Measurements from ENCODE around the gene CLN5. TPM values are rescaled to one million over a fixed set of nuclear protein-coding genes. Genes with fewer than 3 reads are reported as not detected.

The CLN5 gene
- total and polyA plus RNA-seq, 2 of the 4 experiments (the other 2 are of a cell fraction) = 11.3 to 15.1 TPM

DNA sequence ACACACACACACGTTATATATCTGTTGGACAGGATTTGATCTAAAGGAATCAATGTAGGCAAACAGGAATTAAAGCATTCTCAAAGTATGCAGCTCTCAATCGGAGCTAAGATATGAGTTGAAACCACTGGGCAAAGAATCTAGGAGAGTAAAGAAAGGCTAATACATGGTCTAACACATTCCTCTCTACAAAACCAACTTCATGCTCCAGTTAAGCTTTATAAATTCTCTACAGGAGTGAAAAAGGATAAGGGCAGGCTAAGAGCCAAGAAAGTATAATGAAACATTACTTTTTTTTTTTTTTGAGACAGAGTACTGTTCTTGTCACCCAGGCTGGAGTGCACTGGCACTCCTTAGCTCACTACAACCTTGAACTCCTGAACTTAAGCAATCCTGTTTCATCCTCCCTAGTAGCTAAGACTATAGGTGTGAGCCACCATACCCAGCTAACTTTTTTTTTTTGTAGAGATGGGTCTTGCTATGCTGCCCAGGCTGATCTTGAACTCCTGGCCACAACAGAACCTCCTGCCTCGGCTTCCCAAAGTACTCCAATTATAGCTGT lies 24.5 kb downstream of the CLN5 start:
- dilution Hi-C loops (cut with HindIII; ENCODE audit: low sequenced_read_pairs, unreplicated experiment) = no loop called here
- H4K5ac ChIP-seq (ENCODE audit: low read depth, low read length) = no peak overlapping the region
- H3K4me1 ChIP-seq (ENCODE audit: control insufficient read depth, insufficient read depth, low read length) = peaks cover 5% of the 10 kb centered on the region
- H3K4me3 ChIP-seq (ENCODE audit: insufficient read depth, low read depth, low read length) = no peak overlapping the region
- H3K14ac ChIP-seq (replicated peaks; ENCODE audit: low read depth, low read length) = no peak overlapping the region
- no peak overlapping the region for H4K91ac ChIP-seq (ENCODE audit: insufficient read depth, low read depth, low read length)
- peaks cover 20 to 52% of the 10 kb centered on the region in 2 experiments for H3K79me1 ChIP-seq (ENCODE audit: low read depth in 1 of 2, low read length in 2 of 2)
- no peak overlapping the region for H2BK15ac ChIP-seq (ENCODE audit: low read depth, low read length)
- no peaks in the 10 kb centered on the region for H3K9me3 ChIP-seq (ENCODE audit: control insufficient read depth, insufficient read depth, low read length)
- no peak for DNase-seq
- no peak overlapping the region for H3K27ac ChIP-seq (ENCODE audit: insufficient read depth, low read length)
- no peak overlapping the region for H4K8ac ChIP-seq (ENCODE audit: low read depth in 2 of 2, low read length in 2 of 2)
- intact Hi-C loops (cut with micrococcal nuclease) = no loop called here
- H2BK5ac ChIP-seq (ENCODE audit: low read depth, low read length, poor library complexity, severe bottlenecking) = no peak overlapping the region
- H3K9ac ChIP-seq (ENCODE audit: low read depth, low read length) = no peak overlapping the region
- no peak for TF ChIP-seq RCOR1 (IDR thresholded peaks at IDR 0.05; ENCODE audit: insufficient replicate concordance, low read length)
- TF ChIP-seq MXI1 (IDR thresholded peaks at IDR 0.05; ENCODE audit: borderline replicate concordance, low read depth, low read length) = no peak
- TF ChIP-seq BHLHE40 (IDR thresholded peaks at IDR 0.05; ENCODE audit: low read depth, low read length) = no peak
- TF ChIP-seq, protein P1, sequence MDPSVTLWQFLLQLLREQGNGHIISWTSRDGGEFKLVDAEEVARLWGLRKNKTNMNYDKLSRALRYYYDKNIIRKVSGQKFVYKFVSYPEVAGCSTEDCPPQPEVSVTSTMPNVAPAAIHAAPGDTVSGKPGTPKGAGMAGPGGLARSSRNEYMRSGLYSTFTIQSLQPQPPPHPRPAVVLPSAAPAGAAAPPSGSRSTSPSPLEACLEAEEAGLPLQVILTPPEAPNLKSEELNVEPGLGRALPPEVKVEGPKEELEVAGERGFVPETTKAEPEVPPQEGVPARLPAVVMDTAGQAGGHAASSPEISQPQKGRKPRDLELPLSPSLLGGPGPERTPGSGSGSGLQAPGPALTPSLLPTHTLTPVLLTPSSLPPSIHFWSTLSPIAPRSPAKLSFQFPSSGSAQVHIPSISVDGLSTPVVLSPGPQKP (IDR thresholded peaks at IDR 0.05; ENCODE audit: borderline replicate concordance, low read depth, low read length) = no peak
- no peak for TF ChIP-seq POLR2A (IDR thresholded peaks at IDR 0.05; ENCODE audit: low read depth, low read length)
- no peak for TF ChIP-seq RAD21 (IDR thresholded peaks at IDR 0.05; ENCODE audit: low read length)
- no peak for TF ChIP-seq MAFK (IDR thresholded peaks at IDR 0.05; ENCODE audit: low read depth, low read length)
- no peak for TF ChIP-seq CHD1 (IDR thresholded peaks at IDR 0.05; ENCODE audit: low read depth, low read length)
- no peak for TF ChIP-seq MAZ (IDR thresholded peaks at IDR 0.05; ENCODE audit: borderline replicate concordance, low read depth, low read length)
- no peak for TF ChIP-seq NFE2L2 (IDR thresholded peaks at IDR 0.05; ENCODE audit: low read depth, low read length)
- TF ChIP-seq CEBPB (IDR thresholded peaks at IDR 0.05; ENCODE audit: low read depth, low read length) = no peak
- no peak for TF ChIP-seq RFX5 (IDR thresholded peaks at IDR 0.05; ENCODE audit: low read depth, low read length)
- no peak for TF ChIP-seq FOS (IDR thresholded peaks at IDR 0.05; ENCODE audit: low read depth, low read length)
- TF ChIP-seq SMC3 (IDR thresholded peaks at IDR 0.05; ENCODE audit: low read depth, low read length) = no peak
- TF ChIP-seq, protein P2, sequence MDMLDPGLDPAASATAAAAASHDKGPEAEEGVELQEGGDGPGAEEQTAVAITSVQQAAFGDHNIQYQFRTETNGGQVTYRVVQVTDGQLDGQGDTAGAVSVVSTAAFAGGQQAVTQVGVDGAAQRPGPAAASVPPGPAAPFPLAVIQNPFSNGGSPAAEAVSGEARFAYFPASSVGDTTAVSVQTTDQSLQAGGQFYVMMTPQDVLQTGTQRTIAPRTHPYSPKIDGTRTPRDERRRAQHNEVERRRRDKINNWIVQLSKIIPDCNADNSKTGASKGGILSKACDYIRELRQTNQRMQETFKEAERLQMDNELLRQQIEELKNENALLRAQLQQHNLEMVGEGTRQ (IDR thresholded peaks at IDR 0.05; ENCODE audit: low read depth, low read length) = no peak
- no peak for TF ChIP-seq CTCF (conservative IDR thresholded peaks at IDR 0.05; ENCODE audit: low read depth, low read length)
- H3K4me2 ChIP-seq (ENCODE audit: low read depth, low read length) = no peak overlapping the region
- peaks cover 5% of the 10 kb centered on the region for H3K9me1 ChIP-seq (ENCODE audit: insufficient read depth, low read length)
- no TSS peak for BruUV-seq (replicated peaks)
- H3K27me3 ChIP-seq (ENCODE audit: control insufficient read depth, insufficient read depth, low read length) = no peaks in the 10 kb centered on the region
- peaks cover 29% of the 10 kb centered on the region for H3K36me3 ChIP-seq (ENCODE audit: control insufficient read depth, insufficient read depth, low read length)
- no peak overlapping the region for H3K4ac ChIP-seq (ENCODE audit: low read depth, low read length)
- H4K20me1 ChIP-seq (ENCODE audit: insufficient read depth, low read length) = peaks cover 23% of the 10 kb centered on the region; the same call in 1 of the 2 replicates
- no peak overlapping the region for H3K18ac ChIP-seq (ENCODE audit: low read depth, low read length)
- WGBS, 2 experiments (ENCODE audit: extremely low coverage in 2 of 2, insufficient read length in 1 of 2) = no CpG with 5 or more reads among the region's 3 CpGs
- no peak for ATAC-seq (ENCODE audit: low read depth)
- no peak overlapping the region for H3K56ac ChIP-seq (ENCODE audit: extremely low read depth, insufficient read depth, low read length)
- no peak overlapping the region for H2BK20ac ChIP-seq (ENCODE audit: low read depth, low read length)
- in situ Hi-C loops (cut with MboI; ENCODE audit: low sequenced_read_pairs) = no loop called here
- H2AFZ ChIP-seq (replicated peaks; ENCODE audit: low read length, poor library complexity) = no peak overlapping the region
- H2AK9ac ChIP-seq (replicated peaks; ENCODE audit: low read depth, low read length, poor library complexity) = no peak overlapping the region
- no peak overlapping the region for H3K23ac ChIP-seq (ENCODE audit: low read depth, low read length)
- CTCF ChIA-PET = interaction anchor here (0.6 kb wide), 1 partner anchor 1634 kb away, joined by 3 read pairs; no protein-coding TSS in a partner anchor
- no peak overlapping the region for H2BK120ac ChIP-seq (ENCODE audit: low read depth, low read length)
- H2AK5ac ChIP-seq (ENCODE audit: low read depth, low read length) = no peak overlapping the region
- POLR2A ChIA-PET (ENCODE audit: unreplicated experiment) = no interaction called here
